Skeletal muscle tissue (tissue), 4 donors: ENCODE measurements around the gene E2F2. TPM values are rescaled to one million over a fixed set of nuclear protein-coding genes. Genes with fewer than 3 reads are reported as not detected.
A peak's percentile ranks its signal among the peaks of the same experiment; 100 is the strongest.
"Not testable (repeated sequence)": the region's sequence is repeated elsewhere in the genome, so short reads cannot be mapped to it uniquely, and the experiment has no call there.

Experiments used
- H3K27ac ChIP-seq: one replicate; pipeline ENCODE4 v1.7.0; 2013; ENCODE audit warnings: mild to moderate bottlenecking, low read depth, low read length, inconsistent platforms
- H3K27me3 ChIP-seq, 3 donors: one replicate each; pipeline ENCODE4 v1.7.0; 2013; ENCODE audit warnings: low read length in 3 of 3; ENCODE audit not compliant: control insufficient read depth in 3 of 3, insufficient read depth in 3 of 3
- H3K36me3 ChIP-seq, 3 donors: one replicate each; pipeline ENCODE4 v1.7.0; 2013; ENCODE audit warnings: low read length in 3 of 3; ENCODE audit not compliant: control insufficient read depth in 3 of 3, insufficient read depth in 3 of 3
- H3K4me1 ChIP-seq, 3 donors: one replicate each; pipeline ENCODE4 v1.7.0; 2013; ENCODE audit warnings: low read length in 3 of 3, mild to moderate bottlenecking in 3 of 3; ENCODE audit not compliant: control insufficient read depth in 3 of 3, insufficient read depth in 3 of 3
- H3K4me3 ChIP-seq, 3 donors: one replicate each; pipeline ENCODE4 v1.7.0; 2013; ENCODE audit warnings: low read length in 3 of 3
- H3K9ac ChIP-seq, 3 donors: one replicate each; pipeline ENCODE4 v1.7.0; 2013; ENCODE audit warnings: low read length in 3 of 3, mild to moderate bottlenecking in 3 of 3, moderate library complexity in 2 of 3, low read depth in 1 of 3
- H3K9me3 ChIP-seq, 3 donors: one replicate each; pipeline ENCODE4 v1.7.0; 2013; ENCODE audit warnings: low read length in 3 of 3; ENCODE audit not compliant: control insufficient read depth in 3 of 3
- total RNA-seq: library from RNA; depleted of rRNA; stranded (reverse); fragments of >200 nt; gene quantifications from one replicate; pipeline ENCODE4 v1.2.3, GENCODE V29; 2014
- donor health status: Osteomylitis.

E2F2 gene
- total RNA-seq, 1 donor from 2014 or later: 5.7 TPM

DNA sequence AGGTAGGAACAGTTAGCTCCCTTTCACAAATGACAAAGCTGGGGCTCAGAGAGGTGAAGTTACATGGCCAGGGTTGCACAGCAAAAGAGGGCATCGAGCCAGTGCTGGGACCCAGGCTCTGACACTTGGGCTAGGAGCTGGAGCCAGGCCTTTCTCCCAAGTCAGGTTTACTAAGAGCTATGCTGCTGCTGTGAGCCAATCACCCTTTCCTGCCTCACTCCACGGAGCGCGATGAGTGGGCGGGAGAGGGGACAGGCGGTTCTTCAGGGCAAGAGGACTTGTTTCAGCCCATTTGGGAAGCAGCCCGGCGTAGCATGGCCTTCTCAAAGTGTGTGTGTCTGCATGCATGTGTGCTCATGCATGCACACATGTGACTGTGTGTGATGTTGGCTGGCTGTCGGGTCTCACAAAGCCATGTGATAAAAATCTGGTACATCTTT, 17.7 kb upstream of the E2F2 start:
- Histone ChIP-seq H3K27me3 (no peaks in the 10 kb centered on the region), H3K4me3 (peak overlapping the region in 1 of 3 donors; percentile 29), H3K9me3 (no peaks in the 10 kb centered on the region), H3K4me1 (peaks cover 15 to 18% (median 17%) of the 10 kb centered on the region in 3 donors), H3K27ac (no peak overlapping the region), H3K36me3 (no peaks in the 10 kb centered on the region), H3K9ac (peak overlapping the region in 1 of 3 donors; percentile 45)

GRCh38 chr1:23546897-23547584, 16.0 kb upstream of the E2F2 start:
- Histone ChIP-seq H3K4me1 (peaks cover 9 to 12% (median 12%) of the 10 kb centered on the region in 3 donors), H3K36me3 (no peaks in the 10 kb centered on the region), H3K27me3 (no peaks in the 10 kb centered on the region), H3K9ac (peak overlapping the region in 1 of 3 donors; percentile 33), H3K4me3 (no peak overlapping the region), H3K27ac (no peak overlapping the region), H3K9me3 (no peaks in the 10 kb centered on the region)

DNA sequence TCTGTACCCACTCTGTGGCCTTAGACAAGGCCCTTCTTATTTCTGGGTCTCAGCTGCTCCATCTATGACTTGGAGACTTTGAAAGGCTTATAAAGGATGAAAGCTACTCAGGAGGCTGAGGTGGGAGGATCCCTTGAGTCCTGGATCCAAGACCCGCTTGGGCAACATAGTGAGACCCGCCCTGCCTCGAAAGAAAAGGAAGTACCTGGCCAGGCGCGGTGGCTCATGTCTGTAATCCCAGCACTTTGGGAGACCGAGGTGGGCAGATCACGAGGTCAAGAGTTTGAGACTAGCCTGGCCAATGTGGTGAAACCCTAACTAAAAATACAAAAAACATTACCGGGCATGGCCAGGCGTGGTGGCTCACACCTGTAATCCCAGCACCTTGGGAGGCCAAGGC, 14.8 kb upstream of the E2F2 start:
- no peak overlapping the region for H3K9ac ChIP-seq
- no peaks in the 10 kb centered on the region for H3K36me3 ChIP-seq
- H3K4me1 ChIP-seq: peaks cover 9 to 12% (median 10%) of the 10 kb centered on the region in 3 donors
- no peak overlapping the region for H3K4me3 ChIP-seq
- H3K9me3 ChIP-seq: no peaks in the 10 kb centered on the region
- H3K27me3 ChIP-seq: no peaks in the 10 kb centered on the region
- H3K27ac ChIP-seq: no peak overlapping the region

- H3K9me3 ChIP-seq: no peaks in the 10 kb centered on the region
- H3K36me3 ChIP-seq: no peaks in the 10 kb centered on the region
- peaks cover 11 to 13% (median 12%) of the 10 kb centered on the region in 3 donors for H3K4me1 ChIP-seq
- no peak overlapping the region for H3K27ac ChIP-seq
- H3K4me3 ChIP-seq: no peak overlapping the region
- no peaks in the 10 kb centered on the region for H3K27me3 ChIP-seq
- H3K9ac ChIP-seq: no peak overlapping the region
These were observed 13.7 kb upstream of the E2F2 start for GRCh38 chr1:23544444-23545389.

DNA sequence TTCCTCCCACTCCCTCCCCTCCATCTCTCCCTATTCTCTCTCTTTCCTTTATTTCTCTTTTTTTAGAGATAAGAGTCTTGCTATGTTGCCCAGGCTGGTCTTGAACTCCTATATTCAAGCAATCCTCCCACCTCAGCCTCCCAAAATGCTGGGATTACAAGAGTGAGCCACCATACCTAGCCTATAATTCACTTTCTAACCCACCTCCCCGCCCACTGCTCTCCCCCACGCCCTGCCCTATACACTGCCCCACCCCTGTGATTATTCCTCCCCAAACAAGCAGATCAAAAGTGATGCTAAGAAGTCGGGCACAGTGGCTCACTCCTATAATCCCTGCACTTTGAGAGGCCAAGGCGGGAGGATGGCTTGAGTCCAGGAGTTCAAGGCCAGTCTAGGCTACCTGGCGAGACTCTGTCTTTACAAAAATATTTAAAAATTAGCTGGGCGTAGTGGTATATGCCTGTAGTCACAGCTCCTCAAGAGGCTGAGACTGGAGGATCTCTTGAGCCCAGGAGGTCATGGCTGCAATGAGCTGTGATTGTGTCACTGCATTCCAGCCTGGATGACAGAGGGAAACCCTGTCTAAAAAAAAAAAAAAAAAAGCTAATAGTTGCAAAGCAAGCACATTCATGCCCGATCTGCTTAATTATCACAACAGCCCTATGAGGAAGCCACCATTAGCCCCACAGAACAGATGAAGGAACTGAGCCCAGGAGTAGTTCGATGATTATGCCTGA, 12.8 kb upstream of the E2F2 start:
- peaks cover 13 to 17% (median 13%) of the 10 kb centered on the region in 3 donors for H3K4me1 ChIP-seq
- H3K27ac ChIP-seq: no peak overlapping the region
- H3K4me3 ChIP-seq: no peak overlapping the region
- no peaks in the 10 kb centered on the region for H3K27me3 ChIP-seq
- H3K9me3 ChIP-seq: no peaks in the 10 kb centered on the region
- no peaks in the 10 kb centered on the region for H3K36me3 ChIP-seq
- no peak overlapping the region for H3K9ac ChIP-seq

DNA sequence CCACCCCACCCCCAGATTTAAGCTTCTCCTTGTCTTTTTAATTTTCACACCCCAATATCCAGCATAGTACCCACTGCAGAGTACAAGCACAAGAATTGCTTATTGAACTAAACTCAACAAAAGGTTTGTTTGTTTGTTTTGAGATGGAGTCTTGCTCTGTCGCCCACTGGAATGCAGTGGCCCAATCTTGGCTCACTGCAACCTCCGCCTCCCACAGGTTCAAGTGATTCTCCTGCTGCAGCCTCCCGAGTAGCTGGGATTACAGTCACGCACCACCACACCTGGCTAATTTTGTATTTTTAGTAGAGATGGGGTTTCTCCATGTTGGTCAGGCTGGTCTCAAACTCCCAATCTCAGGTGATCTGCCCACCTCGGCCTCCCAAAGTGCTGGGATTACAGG, 11.9 kb upstream of the E2F2 start:
- H3K27ac ChIP-seq, H3K27me3 ChIP-seq, H3K9me3 ChIP-seq, H3K9ac ChIP-seq, H3K36me3 ChIP-seq, H3K4me3 ChIP-seq: not testable (repeated sequence)
- H3K4me1 ChIP-seq: peaks cover 8 to 17% (median 9%) of the 10 kb centered on the region in 3 donors

- Histone ChIP-seq H3K4me1 (peaks cover 3 to 12% (median 3%) of the 10 kb centered on the region in 3 donors), H3K36me3 (no peaks in the 10 kb centered on the region), H3K27ac (no peak overlapping the region), H3K27me3 (no peaks in the 10 kb centered on the region), H3K9me3 (no peaks in the 10 kb centered on the region), H3K4me3 (peak overlapping the region; percentile 48 to 64 (median 55)), H3K9ac (peak overlapping the region in 2 of 3 donors; percentile 68)
These were observed 8.7 kb upstream of the E2F2 start for GRCh38 chr1:23539698-23540266.

DNA sequence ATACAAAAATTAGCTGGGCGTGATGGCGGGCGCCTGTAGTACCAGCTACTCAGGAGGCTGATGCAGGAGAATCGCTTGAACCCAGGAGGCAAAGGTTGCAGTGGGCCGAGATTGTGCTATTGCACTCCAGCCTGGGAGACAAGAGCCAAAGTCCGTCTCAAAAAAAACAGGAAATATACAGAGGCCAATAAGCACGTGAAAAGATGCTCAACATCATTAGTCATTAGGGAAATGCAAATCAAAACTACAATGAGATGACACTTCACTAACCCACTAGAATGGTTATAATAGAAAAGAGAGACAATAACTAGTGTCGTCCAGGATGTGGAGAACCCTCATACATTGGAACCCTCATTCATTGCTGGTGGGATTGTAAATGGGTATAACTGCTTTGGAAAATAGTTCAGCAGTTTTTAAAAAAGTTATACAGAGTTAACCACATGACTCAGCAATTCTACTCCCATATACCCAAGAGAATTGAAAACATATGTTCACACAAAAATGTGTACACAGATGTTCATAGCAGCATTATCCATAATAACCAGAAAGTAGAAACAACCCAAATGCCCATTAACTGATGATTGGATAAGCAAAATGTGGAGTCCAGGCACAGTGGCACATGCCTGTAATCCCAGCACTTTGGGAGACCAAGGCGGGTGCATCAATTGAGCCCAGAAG, 6.4 kb upstream of the E2F2 start:
- H3K4me3 ChIP-seq: no peak overlapping the region
- no peak overlapping the region for H3K27ac ChIP-seq
- H3K27me3 ChIP-seq: no peaks in the 10 kb centered on the region

More for the DNA sequence above, 6.4 kb upstream of the E2F2 start:
- Histone ChIP-seq H3K9ac (no peak overlapping the region), H3K36me3 (no peaks in the 10 kb centered on the region), H3K9me3 (no peaks in the 10 kb centered on the region), H3K4me1 (peaks cover 2 to 8% (median 3%) of the 10 kb centered on the region in 3 donors)
